ENCODE data around the gene NXNL1. TPM values are rescaled to one million over a fixed set of nuclear protein-coding genes. Genes with fewer than 3 reads are reported as not detected.

The NXNL1 gene
- total RNA-seq, 4 donors from 2014 or later: not detected

- intact Hi-C loops (cut with DNase I; ENCODE audit: low total_unique reads): no loop called here
Measured at GRCh38 chr19:17448131-17448967, 12.4 kb downstream of the NXNL1 start, which contains the start of gene TMEM221. Gene TMEM221, minus strand, starts transcription at chr19:17448668. Its CDS starts 206 bp downstream, at chr19:17448462.

GRCh38 chr19:17447704-17448130 is 13.0 kb downstream of the NXNL1 start:
- intact Hi-C loops (cut with DNase I; ENCODE audit: low total_unique reads): no loop called here
- no peaks in the 10 kb centered on the region for H3K36me3 ChIP-seq
- no peak for TF ChIP-seq POLR2AphosphoS5 (IDR thresholded peaks at IDR 0.05)
- no peak for TF ChIP-seq CTCF (IDR thresholded peaks at IDR 0.05)
- H3K9me3 ChIP-seq: no peaks in the 10 kb centered on the region
- no peak overlapping the region for H3K27ac ChIP-seq
- no peak for DNase-seq
- peaks cover 12% of the 10 kb centered on the region for H3K27me3 ChIP-seq
- peaks cover 0 to 8% (median 6%) of the 10 kb centered on the region in 4 donors for H3K4me1 ChIP-seq
- H3K4me3 ChIP-seq: peak overlapping the region in 2 of 4 donors; percentile 36 to 50
- WGBS, 2 donors (ENCODE audit: low coverage in 1 of 2): 0 to 35% methylated on average over 1 to 5 of the region's 5 CpGs
- in situ Hi-C loops (cut with MboI; ENCODE audit: low pct_ligation_motif_present in 1 of 4, low pct_unique_long_range_greater_than_20kb in 1 of 4, low sequenced_read_pairs in 3 of 4): no loop called here

More at GRCh38 chr19:17448131-17448967, 12.4 kb downstream of the NXNL1 start, which contains the start of gene TMEM221:
- Histone ChIP-seq H3K4me3 (peak within 1 kb of the TSS; percentile 16 to 50 (median 34)), H3K4me1 (peaks cover 0 to 8% (median 6%) of the 10 kb centered on the region in 4 donors), H3K36me3 (no peaks in the 10 kb centered on the region), H3K9me3 (no peaks in the 10 kb centered on the region), H3K27me3 (peaks cover 12% of the 10 kb centered on the region), H3K27ac (no peak within 1 kb of the TSS)
- no peak for TF ChIP-seq EP300 (IDR thresholded peaks at IDR 0.05; ENCODE audit: low read depth)
- no peak for TF ChIP-seq POLR2A (IDR thresholded peaks at IDR 0.05)
- peak in 4 of 5 experiments; percentile 31 to 59 (median 52) for TF ChIP-seq CTCF (IDR thresholded peaks at IDR 0.05)
- TF ChIP-seq POLR2AphosphoS5 (IDR thresholded peaks at IDR 0.05): no peak
- WGBS, 2 donors (ENCODE audit: low coverage in 1 of 2): 5% methylated on average over 42 of the region's 81 CpGs; no CpG with 5 or more reads in 1 of the 2 donors
- DNase-seq: peak; percentile 61
- in situ Hi-C loops (cut with MboI; ENCODE audit: low pct_ligation_motif_present in 1 of 4, low pct_unique_long_range_greater_than_20kb in 1 of 4, low sequenced_read_pairs in 3 of 4): no loop called here

- Histone ChIP-seq H3K36me3 (no peaks in the 10 kb centered on the region), H3K9me3 (no peaks in the 10 kb centered on the region), H3K27ac (no peak overlapping the region), H3K27me3 (peaks cover 9% of the 10 kb centered on the region), H3K4me1 (peaks cover 0 to 8% (median 6%) of the 10 kb centered on the region in 4 donors), H3K4me3 (no peak overlapping the region)
- TF ChIP-seq CTCF (IDR thresholded peaks at IDR 0.05) (no peak), POLR2A (IDR thresholded peaks at IDR 0.05) (no peak), EP300 (IDR thresholded peaks at IDR 0.05; ENCODE audit: low read depth) (no peak), POLR2AphosphoS5 (IDR thresholded peaks at IDR 0.05) (no peak)
- DNase-seq: no peak
- in situ Hi-C loops (cut with MboI; ENCODE audit: low pct_ligation_motif_present in 1 of 4, low pct_unique_long_range_greater_than_20kb in 1 of 4, low sequenced_read_pairs in 3 of 4) (no loop called here), intact Hi-C loops (cut with DNase I; ENCODE audit: low total_unique reads) (no loop called here)
- 78 to 100% methylated on average over 1 of the region's 1 CpG for WGBS, 2 donors (ENCODE audit: low coverage in 1 of 2)
Measured at GRCh38 chr19:17445526-17446165, 15.1 kb downstream of the NXNL1 start.

GRCh38 chr19:17441241-17442021 is 19.3 kb downstream of the NXNL1 start:
- TF ChIP-seq POLR2AphosphoS5 (IDR thresholded peaks at IDR 0.05) (no peak), EP300 (IDR thresholded peaks at IDR 0.05; ENCODE audit: low read depth) (no peak), CTCF (IDR thresholded peaks at IDR 0.05) (peak in 4 of 5 experiments; percentile 17 to 22 (median 20))
- intact Hi-C loops (cut with DNase I; ENCODE audit: low total_unique reads): no loop called here
- in situ Hi-C loops (cut with MboI; ENCODE audit: low pct_ligation_motif_present in 1 of 4, low pct_unique_long_range_greater_than_20kb in 1 of 4, low sequenced_read_pairs in 3 of 4): no loop called here
- 38 to 65% methylated on average over 4 to 8 of the region's 8 CpGs for WGBS, 2 donors (ENCODE audit: low coverage in 1 of 2)
- no peaks in the 10 kb centered on the region for H3K9me3 ChIP-seq
- H3K36me3 ChIP-seq: no peaks in the 10 kb centered on the region
- DNase-seq: no peak
- H3K27me3 ChIP-seq: no peaks in the 10 kb centered on the region
- no peak overlapping the region for H3K4me3 ChIP-seq
- no peak overlapping the region for H3K27ac ChIP-seq
- no peaks in the 10 kb centered on the region for H3K4me1 ChIP-seq

Measured in transverse colon (tissue), 4 donors.